HEK293 (cell line): Measurements from ENCODE around the gene PITX1.
A peak's percentile ranks its signal among the peaks of the same experiment; 100 is the strongest.

Experiments used
- CTCF ChIA-PET: fragments of 350-600 bp; formaldehyde crosslinking; extraction: SDS; loops from one replicate; lab custom pipeline; 2021; ENCODE audit warnings: antibody characterized with exemption; lab: Yijun Ruan, JAX
- POLR2A ChIA-PET: fragments of 300-600 bp; formaldehyde crosslinking; extraction: SDS; loops from one replicate; lab custom pipeline; 2020; ENCODE audit warnings: antibody characterized with exemption, inconsistent platforms; lab: Yijun Ruan, JAX
- H3K27ac ChIP-seq: fragments of 200-500 bp; sonication (Bioruptor generic); 2 replicates; pipeline ENCODE4 v1.5.1; 2014; ENCODE audit warnings: low read depth, low read length, control low read depth, inconsistent platforms; ENCODE audit errors: extremely low read depth
- H3K36me3 ChIP-seq, 2 experiments: fragments of 200-500 bp in 1 of 2; sonication (Bioruptor generic) in 1 of 2; 1 replicate in 1 of 2; 2 replicates in 1 of 2; pipeline ENCODE4 v1.5.1; 2014 to 2017; ENCODE audit warnings: inconsistent platforms in 2 of 2, low read length in 2 of 2; ENCODE audit not compliant: control insufficient read depth in 2 of 2, insufficient read depth in 1 of 2
- H3K4me1 ChIP-seq: fragments of 200-500 bp; sonication (Bioruptor generic); 2 replicates; pipeline ENCODE4 v1.5.1; 2014; ENCODE audit warnings: mild to moderate bottlenecking, low read length, inconsistent platforms; ENCODE audit not compliant: control insufficient read depth, insufficient read depth
- H3K4me3 ChIP-seq: 2 replicates; pipeline ENCODE4 v1.5.1; 2011; ENCODE audit warnings: low read depth, mild to moderate bottlenecking, control low read depth, low read length, moderate library complexity
- H3K9me3 ChIP-seq: fragments of 200-500 bp; sonication (Bioruptor generic); 2 replicates; pipeline ENCODE4 v1.5.1; 2014; ENCODE audit warnings: low read depth, low read length, inconsistent platforms; ENCODE audit not compliant: control insufficient read depth, insufficient read depth
- ZBTB11 ChIP-seq: fragments of 450-650 bp; formaldehyde crosslinking; conservative IDR thresholded peaks from 2 replicates; pipeline ENCODE4 v1.5.1; 2016; ENCODE audit warnings: low read depth, missing biosample characterization, missing genetic modification characterization
- ZBTB49 ChIP-seq: fragments of 450-650 bp; formaldehyde crosslinking; IDR thresholded peaks from 2 replicates; pipeline ENCODE4 v1.5.1; 2016; ENCODE audit warnings: missing biosample characterization, missing genetic modification characterization, low read depth
- ZEB2 ChIP-seq: fragments of 450-650 bp; formaldehyde crosslinking; IDR thresholded peaks from 2 replicates; pipeline ENCODE4 v1.5.1; 2016; ENCODE audit warnings: missing biosample characterization, missing genetic modification characterization
- ZIC2 ChIP-seq: fragments of 450-650 bp; formaldehyde crosslinking; IDR thresholded peaks from 2 replicates; pipeline ENCODE4 v1.5.1; 2016; ENCODE audit warnings: missing biosample characterization, missing genetic modification characterization
- ZNF16 ChIP-seq: fragments of 450-650 bp; formaldehyde crosslinking; IDR thresholded peaks from 2 replicates; pipeline ENCODE4 v1.5.1; 2016; ENCODE audit warnings: low read depth, missing biosample characterization, missing genetic modification characterization
- ZNF169 ChIP-seq: fragments of 450-650 bp; formaldehyde crosslinking; IDR thresholded peaks from 2 replicates; pipeline ENCODE4 v1.5.1; 2016; ENCODE audit warnings: missing biosample characterization, missing genetic modification characterization
- ZNF302 ChIP-seq: fragments of 450-650 bp; formaldehyde crosslinking; IDR thresholded peaks from 2 replicates; pipeline ENCODE4 v1.5.1; 2016; ENCODE audit warnings: missing biosample characterization, missing genetic modification characterization, low read depth
- ZNF398 ChIP-seq: fragments of 450-650 bp; formaldehyde crosslinking; IDR thresholded peaks from 2 replicates; pipeline ENCODE4 v1.5.1; 2017; ENCODE audit warnings: missing biosample characterization, missing genetic modification characterization
- ZNF404 ChIP-seq: fragments of 450-650 bp; formaldehyde crosslinking; IDR thresholded peaks from 2 replicates; pipeline ENCODE4 v1.5.1; 2017; ENCODE audit warnings: missing biosample characterization, missing genetic modification characterization
- ZNF433 ChIP-seq: fragments of 450-650 bp; formaldehyde crosslinking; IDR thresholded peaks from 2 replicates; pipeline ENCODE4 v1.5.1; 2016; ENCODE audit warnings: missing biosample characterization, missing genetic modification characterization, low read depth
- ZNF548 ChIP-seq: fragments of 450-650 bp; formaldehyde crosslinking; IDR thresholded peaks from 2 replicates; pipeline ENCODE4 v1.5.1; 2016; ENCODE audit warnings: missing biosample characterization, missing genetic modification characterization
- ZNF600 ChIP-seq: fragments of 450-650 bp; formaldehyde crosslinking; IDR thresholded peaks from 2 replicates; pipeline ENCODE4 v1.5.1; 2016; ENCODE audit warnings: missing biosample characterization, missing genetic modification characterization
- ZNF830 ChIP-seq: fragments of 450-650 bp; IDR thresholded peaks from 2 replicates; pipeline ENCODE4 v1.5.0; 2018; ENCODE audit warnings: missing biosample characterization, missing genetic modification characterization, low read depth, mild to moderate bottlenecking, moderate library complexity

PITX1 gene

GRCh38 chr5:135038205-135038812, 4.3 kb upstream of the PITX1 start (continued):
- TF ChIP-seq ZNF600 (tag by site-specific recombination) (no peak), ZNF302 (tag by site-specific recombination) (no peak), ZNF548 (no peak), ZNF830 (no peak), ZBTB49 (tag by site-specific recombination) (no peak), ZNF433 (tag by site-specific recombination) (no peak), ZNF16 (tag by site-specific recombination) (no peak), ZNF404 (no peak), ZEB2 (no peak), ZNF398 (tag by site-specific recombination) (no peak)

- Histone ChIP-seq H3K4me3 (no peak overlapping the region), H3K4me1 (peaks cover 9% of the 10 kb centered on the region), H3K36me3 (no peaks in the 10 kb centered on the region), H3K9me3 (no peaks in the 10 kb centered on the region), H3K27ac (no peak overlapping the region)
- POLR2A ChIA-PET: no interaction called here
- no peak for TF ChIP-seq ZNF169 (tag by site-specific recombination)
- CTCF ChIA-PET: no interaction called here
Observed at GRCh38 chr5:135037519-135038204, 3.6 kb upstream of the PITX1 start.

GRCh38 chr5:135036405-135036804, 2.4 kb upstream of the PITX1 start:
- Histone ChIP-seq H3K4me1 (peaks cover 13% of the 10 kb centered on the region), H3K36me3 (no peaks in the 10 kb centered on the region), H3K27ac (no peak overlapping the region), H3K4me3 (no peak overlapping the region), H3K9me3 (no peaks in the 10 kb centered on the region)
- CTCF ChIA-PET: interaction anchor here (1.5 kb wide), 1 partner anchor 155 kb away, joined by 7 read pairs; no protein-coding TSS in a partner anchor
- TF ChIP-seq ZBTB11 (tag by site-specific recombination) (no peak), ZIC2 (peak; percentile 42)
- POLR2A ChIA-PET: no interaction called here
